ENCODE data around the gene PROSER3. TPM values are rescaled to one million over a fixed set of nuclear protein-coding genes. Genes with fewer than 3 reads are reported as not detected.

PROSER3 gene
- total RNA-seq, 1 donor: 5.8 TPM

- TF ChIP-seq CTCF (IDR thresholded peaks at IDR 0.05; ENCODE audit: extremely low read depth, low read depth, low read length): no peak
- no peak for DNase-seq (ENCODE audit: insufficient read length, low spot score, missing footprints)
- Histone ChIP-seq H3K4me3 (ENCODE audit: insufficient read depth, low read length) (no peak overlapping the region), H3K4me2 (ENCODE audit: insufficient read depth, low read length) (no peak overlapping the region), H2AFZ (ENCODE audit: low read length) (no peak overlapping the region), H3K4me1 (ENCODE audit: insufficient read depth, low read length) (no peaks in the 10 kb centered on the region), H3K79me2 (ENCODE audit: insufficient read depth, low read length) (no peaks in the 10 kb centered on the region), H4K20me1 (ENCODE audit: insufficient read depth, low read length) (no peaks in the 10 kb centered on the region), H3K27me3 (ENCODE audit: insufficient read depth, low read length) (peaks cover 5% of the 10 kb centered on the region), H3K36me3 (ENCODE audit: insufficient read depth, low read length) (no peaks in the 10 kb centered on the region), H3K9me3 (ENCODE audit: low read depth, low read length) (no peaks in the 10 kb centered on the region), H3K27ac (ENCODE audit: low read depth, low read length) (no peak overlapping the region)
Measured at GRCh38 chr19:35813043-35813890, 55.3 kb downstream of the PROSER3 start.

GRCh38 chr19:35816262-35816661 is 58.3 kb downstream of the PROSER3 start:
- Histone ChIP-seq H3K27me3 (ENCODE audit: insufficient read depth, low read length) (peaks cover 5% of the 10 kb centered on the region), H3K4me3 (ENCODE audit: insufficient read depth, low read length) (no peak overlapping the region), H3K27ac (ENCODE audit: low read depth, low read length) (no peak overlapping the region), H3K4me1 (ENCODE audit: insufficient read depth, low read length) (no peaks in the 10 kb centered on the region), H4K20me1 (ENCODE audit: insufficient read depth, low read length) (no peaks in the 10 kb centered on the region), H3K9me3 (ENCODE audit: low read depth, low read length) (no peaks in the 10 kb centered on the region), H2AFZ (ENCODE audit: low read length) (no peak overlapping the region), H3K79me2 (ENCODE audit: insufficient read depth, low read length) (no peaks in the 10 kb centered on the region), H3K36me3 (ENCODE audit: insufficient read depth, low read length) (no peaks in the 10 kb centered on the region), H3K4me2 (ENCODE audit: insufficient read depth, low read length) (no peak overlapping the region)
- no peak for TF ChIP-seq CTCF (IDR thresholded peaks at IDR 0.05; ENCODE audit: extremely low read depth, low read depth, low read length)
- DNase-seq (ENCODE audit: insufficient read length, low spot score, missing footprints): no peak

- no peak overlapping the region for H3K4me3 ChIP-seq (ENCODE audit: insufficient read depth, low read length)
- H3K4me1 ChIP-seq (ENCODE audit: insufficient read depth, low read length): no peaks in the 10 kb centered on the region
- no peak overlapping the region for H3K4me2 ChIP-seq (ENCODE audit: insufficient read depth, low read length)
- H4K20me1 ChIP-seq (ENCODE audit: insufficient read depth, low read length): no peaks in the 10 kb centered on the region
- H3K27ac ChIP-seq (ENCODE audit: low read depth, low read length): no peak overlapping the region
- H3K9me3 ChIP-seq (ENCODE audit: low read depth, low read length): no peaks in the 10 kb centered on the region
- DNase-seq (ENCODE audit: insufficient read length, low spot score, missing footprints): no peak
- H3K79me2 ChIP-seq (ENCODE audit: insufficient read depth, low read length): no peaks in the 10 kb centered on the region
- H2AFZ ChIP-seq (ENCODE audit: low read length): no peak overlapping the region
- peaks cover 5% of the 10 kb centered on the region for H3K27me3 ChIP-seq (ENCODE audit: insufficient read depth, low read length)
- no peaks in the 10 kb centered on the region for H3K36me3 ChIP-seq (ENCODE audit: insufficient read depth, low read length)
- no peak for TF ChIP-seq CTCF (IDR thresholded peaks at IDR 0.05; ENCODE audit: extremely low read depth, low read depth, low read length)
Measured at GRCh38 chr19:35816846-35817245, 58.9 kb downstream of the PROSER3 start.

GRCh38 chr19:35818445-35818844 is 60.5 kb downstream of the PROSER3 start:
- no peaks in the 10 kb centered on the region for H3K79me2 ChIP-seq (ENCODE audit: insufficient read depth, low read length)
- TF ChIP-seq CTCF (IDR thresholded peaks at IDR 0.05; ENCODE audit: extremely low read depth, low read depth, low read length): no peak

More at GRCh38 chr19:35818445-35818844, 60.5 kb downstream of the PROSER3 start:
- H3K36me3 ChIP-seq (ENCODE audit: insufficient read depth, low read length): no peaks in the 10 kb centered on the region
- H3K4me1 ChIP-seq (ENCODE audit: insufficient read depth, low read length): no peaks in the 10 kb centered on the region
- H3K4me3 ChIP-seq (ENCODE audit: insufficient read depth, low read length): no peak overlapping the region
- H3K9me3 ChIP-seq (ENCODE audit: low read depth, low read length): no peaks in the 10 kb centered on the region
- H3K4me2 ChIP-seq (ENCODE audit: insufficient read depth, low read length): no peak overlapping the region
- H2AFZ ChIP-seq (ENCODE audit: low read length): no peak overlapping the region
- peaks cover 5% of the 10 kb centered on the region for H3K27me3 ChIP-seq (ENCODE audit: insufficient read depth, low read length)
- H3K27ac ChIP-seq (ENCODE audit: low read depth, low read length): no peak overlapping the region
- H4K20me1 ChIP-seq (ENCODE audit: insufficient read depth, low read length): no peaks in the 10 kb centered on the region
- DNase-seq (ENCODE audit: insufficient read length, low spot score, missing footprints): no peak

All from osteoblast (primary cell).